Panc1 (cell line): ENCODE results near the gene SLC22A2. TPM values are rescaled to one million over a fixed set of nuclear protein-coding genes. Genes with fewer than 3 reads are reported as not detected.

Experiments used
- ATAC-seq: fragments of 200-7000 bp; cut with Tn5 transposase; 2 replicates; pipeline ENCODE4 v1.9.1; 2020; ENCODE audit warnings: mild to moderate bottlenecking, moderate library complexity
- BruUV-seq: library from RNA; stranded (reverse); fragments of 400-500 nt; replicated peaks from 2 replicates; lab custom pipeline; 2021; lab: Mats Ljungman, UMichigan
- CTCF ChIA-PET: fragments of 300-600 bp; sonication (Branson Sonifier 250); formaldehyde crosslinking; loops from one replicate; lab custom pipeline; 2022; ENCODE audit warnings: antibody characterized with exemption; lab: Charles Lee
- POLR2A ChIA-PET: fragments of 300-600 bp; sonication (Branson Sonifier 250); formaldehyde crosslinking; loops from one replicate; lab custom pipeline; 2022; ENCODE audit warnings: antibody characterized with exemption; lab: Charles Lee
- DNase-seq: peaks from one replicate; pipeline ENCODE4 v3.0.0-alpha.2; 2010; ENCODE audit warnings: low read depth, low spot score
- H3K27ac ChIP-seq: 2 replicates; pipeline ENCODE4 v1.5.1; 2011; ENCODE audit warnings: mild to moderate bottlenecking, low read length, inconsistent platforms
- H3K27me3 ChIP-seq: fragments of 200-500 bp; sonication (Bioruptor generic); 2 replicates; pipeline ENCODE4 v1.6.0; 2014; ENCODE audit warnings: low read length, inconsistent platforms; ENCODE audit not compliant: control insufficient read depth, insufficient read depth
- H3K36me3 ChIP-seq: fragments of 200-500 bp; sonication (Bioruptor generic); 2 replicates; pipeline ENCODE4 v1.5.1; 2014; ENCODE audit warnings: inconsistent platforms, mild to moderate bottlenecking, low read length, moderate library complexity; ENCODE audit not compliant: control insufficient read depth, insufficient read depth
- H3K4me1 ChIP-seq: 2 replicates; pipeline ENCODE4 v1.5.1; 2011; ENCODE audit warnings: inconsistent platforms, mild to moderate bottlenecking, low read length, moderate library complexity; ENCODE audit not compliant: control insufficient read depth, insufficient read depth
- H3K4me3 ChIP-seq, 2 experiments: 2 replicates each; pipeline ENCODE4 v1.5.1; 2011 to 2012; ENCODE audit warnings: low read depth in 2 of 2, low read length in 2 of 2, mild to moderate bottlenecking in 2 of 2, inconsistent platforms in 1 of 2, moderate library complexity in 1 of 2
- H3K9me3 ChIP-seq: fragments of 200-500 bp; sonication (Bioruptor generic); 2 replicates; pipeline ENCODE4 v1.5.1; 2014; ENCODE audit warnings: low read depth, mild to moderate bottlenecking, inconsistent platforms, low read length, moderate library complexity; ENCODE audit not compliant: control insufficient read depth, insufficient read depth
- CTCF ChIP-seq: fragments of 450-650 bp; IDR thresholded peaks from 2 replicates; pipeline ENCODE4 v1.5.1; 2017; ENCODE audit warnings: mild to moderate bottlenecking
- POLR2AphosphoS5 ChIP-seq: IDR thresholded peaks from 2 replicates; pipeline ENCODE4 v1.6.1; 2012; ENCODE audit warnings: mild to moderate bottlenecking, low read depth, low read length, moderate library complexity
- REST ChIP-seq, 2 experiments: IDR thresholded peaks; 2 replicates each; pipeline ENCODE4 v1.6.1; 2011 to 2012; ENCODE audit warnings: low read depth in 2 of 2, control low read depth in 1 of 2, low read length in 1 of 2, mild to moderate bottlenecking in 1 of 2, moderate library complexity in 1 of 2; ENCODE audit not compliant: insufficient read depth in 1 of 2
- SIN3A ChIP-seq: IDR thresholded peaks from 2 replicates; pipeline ENCODE4 v1.6.1; 2012; ENCODE audit warnings: low read depth, mild to moderate bottlenecking, low read length, moderate library complexity, borderline replicate concordance; ENCODE audit not compliant: insufficient read depth
- TCF7L2 ChIP-seq: IDR thresholded peaks from 2 replicates; pipeline ENCODE4 v1.6.1; 2011; ENCODE audit warnings: mild to moderate bottlenecking, low read depth, low read length, inconsistent platforms
- in situ Hi-C: cut with HindIII; loops from 2 replicates; pipeline ENCODE4 v1.10.0; 2016; ENCODE audit warnings: low sequenced_read_pairs, low pct_unique_long_range_greater_than_20kb
- intact Hi-C: fragments of 100-400 bp; cut with micrococcal nuclease; formaldehyde crosslinking; loops from one replicate; pipeline ENCODE4 v1.10.0; 2022; ENCODE audit not compliant: unreplicated experiment
- total RNA-seq: library from RNA; stranded (reverse); gene quantifications from one replicate; pipeline ENCODE4 v1.2.1, GENCODE V29; 2021; ENCODE audit not compliant: unreplicated experiment

The SLC22A2 gene
- total RNA-seq, 1 experiment from 2014 or later = not detected

- ATAC-seq (no peak), DNase-seq (no peak)
- H3K9me3 ChIP-seq = no peaks in the 10 kb centered on the region
- BruUV-seq = no TSS peak
- no peaks in the 10 kb centered on the region; the same call in 1 of the 2 replicates for H3K36me3 ChIP-seq
- no peaks in the 10 kb centered on the region for H3K4me1 ChIP-seq
- H3K4me3 ChIP-seq = no peak overlapping the region
- CTCF ChIA-PET = no interaction called here
- intact Hi-C loops = no loop called here
- TF ChIP-seq REST (IDR thresholded peaks at IDR 0.05; ENCODE audit: insufficient read depth in 1 of 2, low read depth in 2 of 2, low read length in 1 of 2) = no peak
- TF ChIP-seq SIN3A = no peak
- TF ChIP-seq POLR2AphosphoS5 = no peak
- no peak for TF ChIP-seq TCF7L2
- no peak for TF ChIP-seq CTCF
- POLR2A ChIA-PET = interaction anchor here (0.6 kb wide), 1 partner anchor 222 kb away, joined by 4 read pairs; no protein-coding TSS in a partner anchor
- in situ Hi-C loops = no loop called here
- no peaks in the 10 kb centered on the region for H3K27me3 ChIP-seq
- H3K27ac ChIP-seq = no peak overlapping the region
Observed at GRCh38 chr6:160203522-160203921, 55.1 kb downstream of the SLC22A2 start.

DNA sequence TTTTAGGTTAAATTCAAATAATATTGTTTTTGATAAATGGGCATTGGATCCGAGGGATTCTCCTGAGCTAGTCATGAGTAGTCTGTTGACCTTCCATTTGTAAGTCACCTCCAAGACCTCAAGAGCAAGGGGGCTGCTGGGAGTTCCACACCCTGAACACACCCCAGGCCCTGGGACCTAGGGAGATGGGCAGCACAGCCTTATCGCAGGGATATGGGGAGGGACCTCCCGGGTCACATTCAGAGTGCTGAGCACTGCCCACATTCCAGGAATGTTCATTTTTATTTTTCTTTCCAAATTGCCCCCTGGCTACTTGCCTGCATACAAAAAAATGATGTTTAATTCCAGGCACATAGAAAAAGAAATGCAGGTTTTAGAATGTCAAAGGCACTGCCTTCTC is 55.5 kb downstream of the SLC22A2 start:
- ChIA-PET CTCF (no interaction called here), POLR2A (no interaction called here)
- TF ChIP-seq REST (IDR thresholded peaks at IDR 0.05; ENCODE audit: insufficient read depth in 1 of 2, low read depth in 2 of 2, low read length in 1 of 2) = no peak
- TF ChIP-seq TCF7L2 = no peak
- H3K9me3 ChIP-seq = no peaks in the 10 kb centered on the region
- intact Hi-C loops (no loop called here), in situ Hi-C loops (no loop called here)
- H3K27ac ChIP-seq = no peak overlapping the region
- H3K4me3 ChIP-seq = no peak overlapping the region
- no peak for DNase-seq
- ATAC-seq = no peak
- no peaks in the 10 kb centered on the region for H3K27me3 ChIP-seq
- BruUV-seq = no TSS peak
- H3K4me1 ChIP-seq = no peaks in the 10 kb centered on the region
- no peaks in the 10 kb centered on the region; the same call in 1 of the 2 replicates for H3K36me3 ChIP-seq
